CD14-positive monocyte (primary cell): Measurements from ENCODE around the gene MDGA2. TPM values are rescaled to one million over a fixed set of nuclear protein-coding genes. Genes with fewer than 3 reads are reported as not detected.

Source experiments
- DNase-seq, 3 donors: peaks; one replicate each; pipeline ENCODE4 v3.0.0-alpha.2; 2011 to 2022
- H2AFZ ChIP-seq: 2 replicates; pipeline ENCODE4 v1.6.0; 2012; ENCODE audit warnings: mild to moderate bottlenecking, low read depth, low read length, inconsistent platforms; ENCODE audit not compliant: insufficient read depth, poor library complexity, severe bottlenecking
- H3K27ac ChIP-seq, 2 donors: 1 replicate in 1 of 2; 2 replicates in 1 of 2; pipeline ENCODE4 v1.5.1; 2012 to 2013; ENCODE audit warnings: low read length in 2 of 2, control low read depth in 1 of 2, inconsistent platforms in 1 of 2, low read depth in 1 of 2, mild to moderate bottlenecking in 1 of 2
- H3K27me3 ChIP-seq, 2 donors: one replicate each; pipeline versions ENCODE4 v1.6.0 to v1.6.1; 2011 to 2013; ENCODE audit warnings: low read length in 2 of 2; ENCODE audit not compliant: control insufficient read depth in 2 of 2, insufficient read depth in 2 of 2
- H3K36me3 ChIP-seq, 2 donors: replicated peaks in 1 of 2; 1 replicate in 1 of 2; 2 replicates in 1 of 2; pipeline versions ENCODE4 v1.5.1 to v1.6.1; 2012 to 2013; ENCODE audit warnings: low read length in 2 of 2, control low read depth in 1 of 2, inconsistent platforms in 1 of 2, mild to moderate bottlenecking in 1 of 2; ENCODE audit not compliant: insufficient read depth in 2 of 2, control insufficient read depth in 1 of 2
- H3K4me1 ChIP-seq, 2 donors: 1 replicate in 1 of 2; 2 replicates in 1 of 2; pipeline versions ENCODE4 v1.5.1 to v1.6.1; 2012 to 2013; ENCODE audit warnings: low read length in 2 of 2, control low read depth in 1 of 2, inconsistent platforms in 1 of 2, mild to moderate bottlenecking in 1 of 2, moderate library complexity in 1 of 2; ENCODE audit not compliant: insufficient read depth in 2 of 2, control insufficient read depth in 1 of 2
- H3K4me2 ChIP-seq: replicated peaks from 2 replicates; pipeline ENCODE3; 2012; ENCODE audit warnings: low read length, moderate library complexity, mild to moderate bottlenecking; ENCODE audit not compliant: poor library complexity, severe bottlenecking; ENCODE audit errors: extremely low read depth
- H3K4me3 ChIP-seq, 3 experiments: fragments of 200-600 bp in 1 of 3; sonication (generic) in 1 of 3; replicated peaks in 1 of 3; 1 replicate in 2 of 3; 2 replicates in 1 of 3; pipeline ENCODE4 v1.5.1; 2011 to 2013; ENCODE audit warnings: low read length in 3 of 3, mild to moderate bottlenecking in 3 of 3, control low read depth in 2 of 3, low read depth in 2 of 3, inconsistent platforms in 1 of 3, moderate library complexity in 1 of 3
- H3K79me2 ChIP-seq: 2 replicates; pipeline ENCODE4 v1.6.0; 2012; ENCODE audit warnings: mild to moderate bottlenecking, control low read depth, inconsistent platforms, low read length, moderate library complexity; ENCODE audit not compliant: insufficient read depth
- H3K9ac ChIP-seq: 2 replicates; pipeline ENCODE4 v1.6.0; 2017; ENCODE audit warnings: low read length, mild to moderate bottlenecking; ENCODE audit not compliant: insufficient read depth, poor library complexity, severe bottlenecking
- H3K9me3 ChIP-seq, 2 donors: replicated peaks in 1 of 2; 1 replicate in 1 of 2; 2 replicates in 1 of 2; pipeline versions ENCODE4 v1.5.1 to v1.6.1; 2012 to 2013; ENCODE audit warnings: low read length in 2 of 2, control low read depth in 1 of 2; ENCODE audit not compliant: control insufficient read depth in 1 of 2, insufficient read depth in 1 of 2
- H4K20me1 ChIP-seq: 2 replicates; pipeline ENCODE4 v1.6.0; 2012; ENCODE audit warnings: mild to moderate bottlenecking, low read length, control low read depth, moderate library complexity; ENCODE audit not compliant: insufficient read depth
- H3K27ac Mint-ChIP-seq, 7 donors: one replicate each; pipeline ENCODE4 v1.8.0; 2020; ENCODE audit warnings: mild to moderate bottlenecking in 7 of 7, mixed read lengths in 7 of 7, moderate library complexity in 6 of 7, inconsistent platforms in 2 of 7
- H3K27me3 Mint-ChIP-seq, 3 donors: one replicate each; pipeline ENCODE4 v1.8.0; 2021 to 2022; ENCODE audit warnings: low read depth in 3 of 3, mild to moderate bottlenecking in 3 of 3, mixed read lengths in 3 of 3, moderate library complexity in 3 of 3, inconsistent platforms in 1 of 3
- H3K36me3 Mint-ChIP-seq, 2 donors: one replicate each; pipeline ENCODE4 v1.8.0; 2020; ENCODE audit warnings: mixed read lengths in 2 of 2, inconsistent platforms in 1 of 2, mild to moderate bottlenecking in 1 of 2
- H3K4me1 Mint-ChIP-seq: one replicate; pipeline ENCODE4 v1.8.0; 2020; ENCODE audit warnings: mild to moderate bottlenecking, mixed read lengths
- H3K4me3 Mint-ChIP-seq, 2 donors: one replicate each; pipeline ENCODE4 v1.8.0; 2020; ENCODE audit warnings: mild to moderate bottlenecking in 2 of 2, mixed read lengths in 2 of 2, moderate library complexity in 1 of 2
- H3K9me3 Mint-ChIP-seq, 7 donors: one replicate each; pipeline ENCODE4 v1.8.0; 2020 to 2022; ENCODE audit warnings: mixed read lengths in 7 of 7, mild to moderate bottlenecking in 6 of 7, moderate library complexity in 6 of 7, inconsistent platforms in 2 of 7
- CTCF ChIP-seq: fragments of 200-600 bp; IDR thresholded peaks from one replicate; pipeline ENCODE4 v1.8.0; 2022; ENCODE audit warnings: antibody characterized with exemption, mild to moderate bottlenecking
- WGBS: methylation state at CpG from one replicate; pipeline ENCODE4 v1.1.5; 2013; ENCODE audit warnings: missing lambda C conversion rate; ENCODE audit not compliant: insufficient coverage; 5-methylcytosine and 5-hydroxymethylcytosine counted together
- intact Hi-C, 2 donors: fragments of 100-400 bp; cut with micrococcal nuclease; formaldehyde crosslinking; loops; one replicate each; pipeline versions ENCODE4 v1.15.0 to v1.15.1; 2023
- polyA plus RNA-seq, 3 donors: library from polyadenylated mRNA; depleted of rRNA in 1 of 3; unstranded in 2 of 3; stranded (reverse) in 1 of 3; fragments of 300-500 nt in 2 of 3; fragments of >200 nt in 1 of 3; fragmentation: Illumina TruSeq in 2 of 3; gene quantifications; 1 replicate in 2 of 3; 2 replicates in 1 of 3; pipeline ENCODE4 v1.2.3, GENCODE V29; 2012 to 2021

Gene MDGA2
- polyA plus RNA-seq, 3 donors = not detected

- Histone ChIP-seq H3K79me2 (no peaks in the 10 kb centered on the region), H2AFZ (no peak overlapping the region), H3K27ac (no peak overlapping the region), H3K36me3 (no peaks in the 10 kb centered on the region), H3K4me1 (no peaks in the 10 kb centered on the region), H4K20me1 (no peaks in the 10 kb centered on the region), H3K9ac (no peak overlapping the region), H3K9me3 (peaks cover 17 to 20% of the 10 kb centered on the region in 2 donors), H3K4me3 (no peak overlapping the region), H3K4me2 (no peak overlapping the region), H3K27me3 (no peaks in the 10 kb centered on the region)
- H3K4me3 Mint-ChIP-seq = no peak overlapping the region
- WGBS = no CpG with 5 or more reads among the region's 1 CpG
- H3K4me1 Mint-ChIP-seq = no peaks in the 10 kb centered on the region
- H3K9me3 Mint-ChIP-seq = peaks cover 3 to 13% (median 11%) of the 10 kb centered on the region in 7 donors
- H3K27ac Mint-ChIP-seq = no peak overlapping the region
- no peak for TF ChIP-seq CTCF
- no peak for DNase-seq
- no peaks in the 10 kb centered on the region for H3K27me3 Mint-ChIP-seq
- no peaks in the 10 kb centered on the region for H3K36me3 Mint-ChIP-seq
- intact Hi-C loops = no loop called here
Observed at GRCh38 chr14:47167402-47167801, 508.0 kb downstream of the MDGA2 start.

- no peaks in the 10 kb centered on the region for H4K20me1 ChIP-seq
- Mint-ChIP-seq H3K4me1 (no peaks in the 10 kb centered on the region), H3K27me3 (no peaks in the 10 kb centered on the region), H3K36me3 (no peaks in the 10 kb centered on the region), H3K27ac (no peak overlapping the region), H3K9me3 (peaks cover 5 to 28% (median 13%) of the 10 kb centered on the region in 7 donors), H3K4me3 (no peak overlapping the region)
- no peak overlapping the region for H3K27ac ChIP-seq
- peaks cover 10 to 21% of the 10 kb centered on the region in 2 donors for H3K9me3 ChIP-seq
- 96% methylated on average over 13 of the region's 13 CpGs for WGBS
- TF ChIP-seq CTCF = no peak
- DNase-seq = no peak
- H3K79me2 ChIP-seq = no peaks in the 10 kb centered on the region
- H3K4me2 ChIP-seq = no peak overlapping the region
- intact Hi-C loops = no loop called here
- H3K36me3 ChIP-seq = no peaks in the 10 kb centered on the region
- no peak overlapping the region for H3K9ac ChIP-seq
- no peaks in the 10 kb centered on the region for H3K27me3 ChIP-seq
- H3K4me3 ChIP-seq = no peak overlapping the region
- H3K4me1 ChIP-seq = no peaks in the 10 kb centered on the region
- no peak overlapping the region for H2AFZ ChIP-seq
Observed at GRCh38 chr14:47155395-47155794, 520.0 kb downstream of the MDGA2 start.
